IMR-90 (cell line): ENCODE data around the gene SYTL2.

Source experiments
- CEBPB ChIP-seq: IDR thresholded peaks from 2 replicates; pipeline ENCODE4 v1.6.1; 2012; ENCODE audit warnings: low read depth, low read length, improper control_type of control experiment
- MAFK ChIP-seq: IDR thresholded peaks from 2 replicates; pipeline ENCODE4 v1.6.1; 2012; ENCODE audit warnings: low read depth, low read length, improper control_type of control experiment
- MXI1 ChIP-seq: IDR thresholded peaks from 2 replicates; pipeline ENCODE4 v1.6.1; 2012; ENCODE audit warnings: low read depth, mild to moderate bottlenecking, low read length, moderate library complexity, borderline replicate concordance
- NFE2L2 ChIP-seq: fragments of 150-350 bp; IDR thresholded peaks from 2 replicates; pipeline ENCODE4 v1.6.1; 2016; ENCODE audit warnings: low read depth, mild to moderate bottlenecking, low read length
- POLR2A ChIP-seq: IDR thresholded peaks from 2 replicates; pipeline ENCODE4 v1.6.1; 2012; ENCODE audit warnings: mild to moderate bottlenecking, low read depth, low read length
- RAD21 ChIP-seq: IDR thresholded peaks from 2 replicates; pipeline ENCODE4 v1.6.1; 2012; ENCODE audit warnings: low read length, improper control_type of control experiment
- RFX5 ChIP-seq: IDR thresholded peaks from 2 replicates; pipeline ENCODE4 v1.8.0; 2012; ENCODE audit warnings: low read depth, mild to moderate bottlenecking, low read length, moderate library complexity
- TF ChIP-seq, protein P1 (sequence below): conservative IDR thresholded peaks from 2 replicates; pipeline ENCODE4 v1.5.1; 2012; ENCODE audit warnings: mild to moderate bottlenecking, low read depth, low read length, improper control_type of control experiment

DNA sequence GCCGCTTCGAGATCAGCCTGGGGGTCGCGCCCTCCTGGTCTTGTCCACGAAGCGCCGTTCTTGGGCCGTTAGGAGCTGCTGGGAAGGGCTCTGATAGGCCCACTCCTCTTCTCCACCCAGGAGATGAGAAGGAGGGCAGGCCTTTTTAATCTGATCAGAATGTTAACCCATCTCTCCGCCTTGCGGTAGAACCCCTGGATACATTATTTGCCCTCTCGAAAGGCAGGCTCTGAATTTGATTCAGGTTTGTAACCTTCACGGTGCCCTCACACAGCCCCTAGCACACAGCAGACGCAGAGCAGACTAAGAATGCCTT, 44.4 kb upstream of the SYTL2 start, which contains the start of gene CCDC83:
- TF ChIP-seq RFX5 (no peak), NFE2L2 (no peak), MAFK (no peak), RAD21 (no peak), MXI1 (no peak), CEBPB (no peak), POLR2A (no peak)
- TF ChIP-seq, protein P1, sequence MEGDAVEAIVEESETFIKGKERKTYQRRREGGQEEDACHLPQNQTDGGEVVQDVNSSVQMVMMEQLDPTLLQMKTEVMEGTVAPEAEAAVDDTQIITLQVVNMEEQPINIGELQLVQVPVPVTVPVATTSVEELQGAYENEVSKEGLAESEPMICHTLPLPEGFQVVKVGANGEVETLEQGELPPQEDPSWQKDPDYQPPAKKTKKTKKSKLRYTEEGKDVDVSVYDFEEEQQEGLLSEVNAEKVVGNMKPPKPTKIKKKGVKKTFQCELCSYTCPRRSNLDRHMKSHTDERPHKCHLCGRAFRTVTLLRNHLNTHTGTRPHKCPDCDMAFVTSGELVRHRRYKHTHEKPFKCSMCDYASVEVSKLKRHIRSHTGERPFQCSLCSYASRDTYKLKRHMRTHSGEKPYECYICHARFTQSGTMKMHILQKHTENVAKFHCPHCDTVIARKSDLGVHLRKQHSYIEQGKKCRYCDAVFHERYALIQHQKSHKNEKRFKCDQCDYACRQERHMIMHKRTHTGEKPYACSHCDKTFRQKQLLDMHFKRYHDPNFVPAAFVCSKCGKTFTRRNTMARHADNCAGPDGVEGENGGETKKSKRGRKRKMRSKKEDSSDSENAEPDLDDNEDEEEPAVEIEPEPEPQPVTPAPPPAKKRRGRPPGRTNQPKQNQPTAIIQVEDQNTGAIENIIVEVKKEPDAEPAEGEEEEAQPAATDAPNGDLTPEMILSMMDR: no peak
